Body of pancreas (tissue), 4 donors: ENCODE results near the gene FBXO4. TPM values are rescaled to one million over a fixed set of nuclear protein-coding genes. Genes with fewer than 3 reads are reported as not detected.
A peak's percentile ranks its signal among the peaks of the same experiment; 100 is the strongest.

Experiments
- ATAC-seq: fragments of 150-250 bp; one replicate; pipeline ENCODE4 v1.9.1; 2016
- DNase-seq, 4 donors: peaks; one replicate each; pipeline ENCODE4 v3.0.0-alpha.2; 2019
- H3K27ac ChIP-seq, 4 donors: fragments of 200-600 bp; sonication (generic); 1 replicate in 3 of 4; 2 replicates in 1 of 4; pipeline versions ENCODE4 v1.5.1 to v1.6.1; 2016 to 2019; ENCODE audit warnings: mild to moderate bottlenecking in 1 of 4, mixed read lengths in 1 of 4, moderate library complexity in 1 of 4
- H3K27me3 ChIP-seq, 2 donors: fragments of 200-600 bp; sonication (generic); one replicate each; pipeline ENCODE4 v1.6.0; 2016; ENCODE audit warnings: mild to moderate bottlenecking in 1 of 2
- H3K36me3 ChIP-seq, 2 donors: fragments of 200-600 bp; sonication (generic); replicated peaks in 1 of 2; 2 replicates each; pipeline ENCODE4 v1.5.1; 2016; ENCODE audit warnings: low read depth in 2 of 2; ENCODE audit not compliant: insufficient read depth in 1 of 2
- H3K4me1 ChIP-seq: fragments of 200-600 bp; sonication (generic); one replicate; pipeline ENCODE4 v1.6.0; 2016
- H3K4me3 ChIP-seq, 2 donors: fragments of 200-600 bp; sonication (generic); 1 replicate in 1 of 2; 2 replicates in 1 of 2; pipeline ENCODE4 v1.5.1; 2016 to 2019
- H3K9me3 ChIP-seq, 3 donors: fragments of 200-600 bp; sonication (generic); 1 replicate in 2 of 3; 2 replicates in 1 of 3; pipeline ENCODE4 v1.5.1; 2016
- CTCF ChIP-seq, 7 experiments: fragments of 450-650 bp in 4 of 7; fragments of 200-600 bp in 3 of 7; sonication (generic) in 3 of 7; IDR thresholded peaks; one replicate each; pipeline ENCODE4 v1.5.1; 2016 to 2019; ENCODE audit warnings: antibody characterized with exemption in 7 of 7
- POLR2A ChIP-seq, 3 donors: fragments of 450-650 bp; IDR thresholded peaks; one replicate each; pipeline ENCODE4 v1.6.1; 2016; ENCODE audit warnings: antibody characterized with exemption in 3 of 3, mild to moderate bottlenecking in 2 of 3
- WGBS, 2 donors: methylation state at CpG; one replicate each; pipeline ENCODE4 v1.1.5; 2017; 5-methylcytosine and 5-hydroxymethylcytosine counted together
- intact Hi-C: fragments of 100-400 bp; cut with DNase I; formaldehyde crosslinking; loops from one replicate; pipeline ENCODE4 v1.15.1; 2023
- total RNA-seq, 2 donors: library from RNA; depleted of rRNA; stranded (reverse); fragments of >200 nt; gene quantifications; one replicate each; pipeline ENCODE4 v1.1.0, GENCODE V29; 2016

The FBXO4 gene
- 10 to 100 TPM; 11.2 to 14.3 TPM for total RNA-seq

GRCh38 chr5:41924872-41925554, at the start of gene FBXO4:
Gene FBXO4 (plus strand): TSS chr5:41925281. CDS start chr5:41925310, 29 bp downstream.
- intact Hi-C loops = no loop called here
- 0 to 1% methylated on average over 11 to 36 of the region's 60 CpGs for WGBS, 2 donors
- TF ChIP-seq POLR2A (IDR thresholded peaks at IDR 0.05) = peak; percentile 89 to 95 (median 89)
- TF ChIP-seq CTCF (IDR thresholded peaks at IDR 0.05) = peak; percentile 30 to 61 (median 43)

GRCh38 chr5:41876678-41877077, 48.4 kb upstream of the FBXO4 start:
- intact Hi-C loops = no loop called here
- Histone ChIP-seq H3K36me3 (no peaks in the 10 kb centered on the region), H3K9me3 (no peaks in the 10 kb centered on the region), H3K4me3 (no peak overlapping the region), H3K4me1 (no peaks in the 10 kb centered on the region), H3K27me3 (no peaks in the 10 kb centered on the region), H3K27ac (no peak overlapping the region)
- WGBS, 2 donors = 49 to 54% methylated on average over 2 of the region's 2 CpGs
- DNase-seq = no peak
- no peak for ATAC-seq
- no peak for TF ChIP-seq CTCF (IDR thresholded peaks at IDR 0.05)

More at GRCh38 chr5:41924872-41925554, at the start of gene FBXO4:
- Histone ChIP-seq H3K4me1 (peaks cover 19% of the 10 kb centered on the region), H3K27ac (peak within 1 kb of the TSS; percentile 61 to 95 (median 91)), H3K27me3 (no peaks in the 10 kb centered on the region), H3K4me3 (peak within 1 kb of the TSS; percentile 71 to 77), H3K36me3 (peaks cover 0 to 2% of the 10 kb centered on the region in 2 donors), H3K9me3 (no peaks in the 10 kb centered on the region)
- ATAC-seq = peak; percentile 98
- peak; percentile 88 to 89 (median 88) for DNase-seq

GRCh38 chr5:41877408-41877807, 47.7 kb upstream of the FBXO4 start:
- WGBS, 2 donors = 86 to 98% methylated on average over 1 of the region's 1 CpG
- intact Hi-C loops = no loop called here
- Histone ChIP-seq H3K36me3 (no peaks in the 10 kb centered on the region), H3K27ac (no peak overlapping the region), H3K27me3 (no peaks in the 10 kb centered on the region), H3K4me1 (no peaks in the 10 kb centered on the region), H3K4me3 (no peak overlapping the region), H3K9me3 (no peaks in the 10 kb centered on the region)
- TF ChIP-seq CTCF (IDR thresholded peaks at IDR 0.05) (no peak), POLR2A (IDR thresholded peaks at IDR 0.05) (no peak)
- ATAC-seq = no peak
- no peak for DNase-seq

- Histone ChIP-seq H3K9me3 (no peaks in the 10 kb centered on the region), H3K4me1 (no peaks in the 10 kb centered on the region), H3K27me3 (no peaks in the 10 kb centered on the region), H3K27ac (no peak overlapping the region), H3K36me3 (no peaks in the 10 kb centered on the region), H3K4me3 (no peak overlapping the region)
- DNase-seq (no peak), ATAC-seq (no peak)
- intact Hi-C loops = no loop called here
- no peak for TF ChIP-seq CTCF (IDR thresholded peaks at IDR 0.05)
- TF ChIP-seq POLR2A (IDR thresholded peaks at IDR 0.05) = no peak
- WGBS, 2 donors = 60 to 72% methylated on average over 2 of the region's 2 CpGs
These were observed 46.9 kb upstream of the FBXO4 start for GRCh38 chr5:41878173-41878572.
